H1 (cell line): ENCODE data around the gene ARHGAP5. TPM values are rescaled to one million over a fixed set of nuclear protein-coding genes. Genes with fewer than 3 reads are reported as not detected.

Experiments
- CTCF ChIA-PET: fragments of 300-600 bp; sonication (Branson Sonifier 250); formaldehyde crosslinking; loops from one replicate; lab custom pipeline; 2021; ENCODE audit not compliant: partially characterized antibody; lab: Charles Lee
- POLR2A ChIA-PET: fragments of 300-600 bp; sonication (Branson Sonifier 250); formaldehyde crosslinking; loops from one replicate; lab custom pipeline; 2021; ENCODE audit warnings: inconsistent platforms; ENCODE audit not compliant: partially characterized antibody; lab: Charles Lee
- DNase-seq, 2 experiments: peaks; one replicate each; pipeline versions ENCODE4 v3.0.0 to v3.0.0-alpha.2; 2010 to 2022; ENCODE audit warnings: low spot score in 2 of 2, low read depth in 1 of 2, mixed read lengths in 1 of 2
- FAIRE-seq: peaks from 2 replicates; lab custom pipeline; 2011; peaks lifted over from hg19 to GRCh38; lab: Jason Lieb, UNC
- H2AFZ ChIP-seq: 2 replicates; pipeline ENCODE4 v1.8.1; 2012; ENCODE audit warnings: low read length, inconsistent platforms
- H2AK5ac ChIP-seq: 2 replicates; pipeline ENCODE4 v1.6.1; 2013; ENCODE audit warnings: low read depth, low read length
- H2BK120ac ChIP-seq: replicated peaks from 2 replicates; pipeline ENCODE3; 2013; ENCODE audit warnings: low read depth, low read length, inconsistent platforms
- H2BK12ac ChIP-seq: 2 replicates; pipeline ENCODE4 v1.6.1; 2013; ENCODE audit warnings: low read depth, low read length
- H2BK15ac ChIP-seq: 2 replicates; pipeline ENCODE4 v1.6.1; 2013; ENCODE audit warnings: low read length
- H2BK20ac ChIP-seq: 2 replicates; pipeline ENCODE4 v1.6.1; 2013; ENCODE audit warnings: low read length
- H2BK5ac ChIP-seq: 2 replicates; pipeline ENCODE4 v1.6.1; 2013; ENCODE audit warnings: low read depth, low read length
- H3K14ac ChIP-seq: 2 replicates; pipeline ENCODE4 v1.6.1; 2013; ENCODE audit warnings: inconsistent platforms; ENCODE audit not compliant: insufficient read length
- H3K18ac ChIP-seq: 2 replicates; pipeline ENCODE4 v1.6.1; 2013; ENCODE audit warnings: low read length; ENCODE audit errors: extremely low read depth
- H3K23ac ChIP-seq: 2 replicates; pipeline ENCODE4 v1.6.1; 2013; ENCODE audit warnings: inconsistent platforms; ENCODE audit not compliant: insufficient read length
- H3K23me2 ChIP-seq: 2 replicates; pipeline ENCODE4 v1.6.1; 2013; ENCODE audit warnings: low read depth, low read length
- H3K27ac ChIP-seq: 2 replicates; pipeline ENCODE4 v1.6.1; 2011; ENCODE audit warnings: low read depth, low read length, inconsistent platforms
- H3K27me3 ChIP-seq, 4 experiments: replicated peaks in 1 of 4; 1 replicate in 1 of 4; 2 replicates in 3 of 4; pipeline versions ENCODE4 v1.6.1 to v1.8.1; 2011 to 2013; ENCODE audit warnings: low read length in 3 of 4, mild to moderate bottlenecking in 3 of 4, inconsistent platforms in 2 of 4, mixed read lengths in 2 of 4, moderate library complexity in 1 of 4; ENCODE audit not compliant: control insufficient read depth in 3 of 4, insufficient read depth in 3 of 4; ENCODE audit errors: extremely low read depth in 1 of 4
- H3K36me3 ChIP-seq, 4 experiments: 2 replicates each; pipeline versions ENCODE4 v1.6.1 to v1.8.1; 2011 to 2013; ENCODE audit warnings: mild to moderate bottlenecking in 4 of 4, low read length in 3 of 4, moderate library complexity in 2 of 4, control low read depth in 1 of 4, inconsistent platforms in 1 of 4; ENCODE audit not compliant: insufficient read depth in 4 of 4, control insufficient read depth in 2 of 4
- H3K4ac ChIP-seq: replicated peaks from 2 replicates; pipeline ENCODE3; 2013; ENCODE audit warnings: low read length, low read depth, mixed read lengths, inconsistent platforms; ENCODE audit not compliant: insufficient read length
- H3K4me1 ChIP-seq, 4 experiments: replicated peaks in 1 of 4; 1 replicate in 1 of 4; 2 replicates in 3 of 4; pipeline versions ENCODE4 v1.6.1 to v1.8.1; 2011 to 2013; ENCODE audit warnings: low read length in 3 of 4, inconsistent platforms in 2 of 4, mixed read lengths in 1 of 4; ENCODE audit not compliant: insufficient read depth in 4 of 4, control insufficient read depth in 3 of 4
- H3K4me2 ChIP-seq, 2 experiments: 2 replicates each; pipeline versions ENCODE4 v1.6.1 to v1.8.1; 2011 to 2013; ENCODE audit warnings: low read depth in 2 of 2, low read length in 2 of 2, control low read depth in 1 of 2, inconsistent platforms in 1 of 2, mild to moderate bottlenecking in 1 of 2; ENCODE audit not compliant: insufficient read depth in 1 of 2
- H3K4me3 ChIP-seq, 4 experiments: fragments of 200-600, 300-600 bp in 1 of 4; sonication (generic), shearing (Covaris generic), sonication (Bioruptor Twin) in 1 of 4; 2 replicates each; pipeline versions ENCODE4 v1.5.1 to v1.8.1; 2011 to 2016; ENCODE audit warnings: low read length in 4 of 4, low read depth in 3 of 4, control low read depth in 2 of 4, inconsistent platforms in 2 of 4, mild to moderate bottlenecking in 2 of 4, mixed read lengths in 1 of 4, moderate library complexity in 1 of 4; ENCODE audit not compliant: insufficient read depth in 2 of 4; ENCODE audit errors: extremely low read depth in 1 of 4
- H3K56ac ChIP-seq: replicated peaks from 2 replicates; pipeline ENCODE3; 2013; ENCODE audit warnings: low read depth, mild to moderate bottlenecking, mixed read lengths, low read length, inconsistent platforms; ENCODE audit not compliant: insufficient read length
- H3K79me1 ChIP-seq: 2 replicates; pipeline ENCODE4 v1.6.1; 2013; ENCODE audit warnings: low read depth, low read length, control low read depth
- H3K79me2 ChIP-seq, 2 experiments: 2 replicates each; pipeline versions ENCODE4 v1.6.1 to v1.8.1; 2012 to 2013; ENCODE audit warnings: low read length in 2 of 2, mild to moderate bottlenecking in 2 of 2, inconsistent platforms in 1 of 2; ENCODE audit not compliant: insufficient read depth in 2 of 2, control insufficient read depth in 1 of 2
- H3K9ac ChIP-seq, 4 experiments: replicated peaks in 1 of 4; 1 replicate in 1 of 4; 2 replicates in 3 of 4; pipeline versions ENCODE4 v1.6.1 to v1.8.1; 2011 to 2013; ENCODE audit warnings: low read depth in 3 of 4, low read length in 3 of 4, control low read depth in 2 of 4, mild to moderate bottlenecking in 2 of 4, moderate library complexity in 2 of 4, inconsistent platforms in 1 of 4; ENCODE audit errors: extremely low read depth in 1 of 4
- H3K9me3 ChIP-seq, 2 experiments: 2 replicates each; pipeline versions ENCODE4 v1.6.1 to v1.8.1; 2012 to 2013; ENCODE audit warnings: mild to moderate bottlenecking in 2 of 2, moderate library complexity in 2 of 2, control low read depth in 1 of 2, inconsistent platforms in 1 of 2, low read depth in 1 of 2, low read length in 1 of 2, mixed read lengths in 1 of 2; ENCODE audit not compliant: insufficient read depth in 2 of 2
- H4K20me1 ChIP-seq, 2 experiments: replicated peaks in 1 of 2; 2 replicates each; pipeline versions ENCODE3 to v1.8.1; 2011 to 2013; ENCODE audit warnings: inconsistent platforms in 2 of 2, low read length in 2 of 2, mild to moderate bottlenecking in 1 of 2; ENCODE audit not compliant: insufficient read depth in 2 of 2, control insufficient read depth in 1 of 2
- H4K5ac ChIP-seq: 2 replicates; pipeline ENCODE4 v1.6.1; 2013; ENCODE audit warnings: low read length, low read depth, mixed read lengths, inconsistent platforms; ENCODE audit not compliant: insufficient read length
- H4K8ac ChIP-seq: 2 replicates; pipeline ENCODE4 v1.8.0; 2013; ENCODE audit warnings: mild to moderate bottlenecking, moderate library complexity, low read length, inconsistent platforms; ENCODE audit not compliant: insufficient read depth; ENCODE audit errors: extremely low read depth
- H4K91ac ChIP-seq: replicated peaks from 2 replicates; pipeline ENCODE3; 2013; ENCODE audit warnings: low read length, mixed read lengths, inconsistent platforms; ENCODE audit not compliant: insufficient read length
- ASH2L ChIP-seq: fragments of 200-600, 300-600 bp; sonication (generic); IDR thresholded peaks from one replicate; pipeline ENCODE4 v1.7.1; 2017; ENCODE audit warnings: low read length
- ATF3 ChIP-seq: IDR thresholded peaks from 2 replicates; pipeline ENCODE4 v1.6.1; 2011; ENCODE audit warnings: low read depth, mild to moderate bottlenecking, low read length; ENCODE audit not compliant: insufficient read depth
- BCL11A ChIP-seq, 2 experiments: IDR thresholded peaks; one replicate each; pipeline ENCODE4 v1.6.1; 2011; ENCODE audit warnings: low read depth in 2 of 2, low read length in 2 of 2, mild to moderate bottlenecking in 2 of 2
- CHD2 ChIP-seq: IDR thresholded peaks from 2 replicates; pipeline ENCODE4 v1.6.1; 2012; ENCODE audit warnings: low read length, improper control_type of control experiment
- CTBP2 ChIP-seq: IDR thresholded peaks from 2 replicates; pipeline ENCODE4 v1.7.0; 2011; ENCODE audit warnings: borderline replicate concordance, mild to moderate bottlenecking, moderate library complexity, mixed read lengths, low read length; ENCODE audit not compliant: insufficient read depth, insufficient read length
- GABPA ChIP-seq: IDR thresholded peaks from 2 replicates; pipeline ENCODE4 v1.6.1; 2011; ENCODE audit warnings: mild to moderate bottlenecking, low read length, moderate library complexity, borderline replicate concordance; ENCODE audit not compliant: insufficient read depth
- JUND ChIP-seq: IDR thresholded peaks from 2 replicates; pipeline ENCODE4 v1.6.1; 2011; ENCODE audit warnings: mild to moderate bottlenecking, improper control_type of control experiment, low read length
- KDM4A ChIP-seq: IDR thresholded peaks from one replicate; pipeline ENCODE4 v1.7.1; 2012; ENCODE audit warnings: low read depth, mild to moderate bottlenecking, moderate library complexity, low read length, inconsistent platforms; ENCODE audit not compliant: severe bottlenecking
- NRF1 ChIP-seq: IDR thresholded peaks from 2 replicates; pipeline ENCODE4 v1.6.1; 2011; ENCODE audit warnings: mild to moderate bottlenecking, low read depth, low read length, improper control_type of control experiment
- RFX5 ChIP-seq: IDR thresholded peaks from 2 replicates; pipeline ENCODE4 v1.6.1; 2011; ENCODE audit warnings: low read depth, low read length, improper control_type of control experiment, borderline replicate concordance
- SAP30 ChIP-seq: fragments of 300-600 bp; sonication (generic); IDR thresholded peaks from 2 replicates; pipeline ENCODE4 v1.7.1; 2012; ENCODE audit warnings: low read length, moderate library complexity, mild to moderate bottlenecking, inconsistent platforms; ENCODE audit not compliant: insufficient read depth, insufficient replicate concordance
- TAF1 ChIP-seq: IDR thresholded peaks from 2 replicates; pipeline ENCODE4 v1.6.1; 2011; ENCODE audit warnings: mild to moderate bottlenecking, low read depth, low read length
- TCF12 ChIP-seq: IDR thresholded peaks from 2 replicates; pipeline ENCODE4 v1.6.1; 2011; ENCODE audit warnings: low read depth, mild to moderate bottlenecking, low read length
- WGBS, 2 experiments: shearing (Covaris generic) in 1 of 2; methylation state at CpG; one replicate each; pipeline versions ENCODE4 v1.1.6 to v1.1.7; 2013 to 2015; ENCODE audit warnings: low lambda C conversion rate in 2 of 2, mixed read lengths in 2 of 2, inconsistent platforms in 1 of 2, low coverage in 1 of 2, missing lambda C conversion rate in 1 of 2; ENCODE audit not compliant: insufficient replicate concordance in 2 of 2, insufficient coverage in 1 of 2, insufficient read length in 1 of 2; ENCODE audit errors: extremely low coverage in 1 of 2, missing lambda C conversion rate in 1 of 2; 5-methylcytosine and 5-hydroxymethylcytosine counted together
- polyA plus RNA-seq, 7 experiments: library from polyadenylated mRNA; depleted of rRNA in 3 of 7; stranded (reverse) in 5 of 7; unstranded in 2 of 7; fragments of >200 nt in 5 of 7; fragments of 200-250 nt in 2 of 7; gene quantifications; 1 replicate in 5 of 7; 2 replicates in 1 of 7; 4 replicates in 1 of 7; pipeline versions ENCODE4 v1.2.1 to v1.2.3, GENCODE V29; 2011 to 2013; ENCODE audit warnings: missing spikeins in 2 of 7, mixed read lengths in 2 of 7
- total RNA-seq: library from RNA; stranded (reverse); fragmentation: NEBNext Ultra II Directional; extraction: Animal tissue kit (Norgen Biotek cat#: 25700); gene quantifications from 2 replicates; pipeline ENCODE4 v1.2.1, GENCODE V29; 2021

The ARHGAP5 gene
- total and polyA plus RNA-seq, 2 of the 8 experiments (the other 6 are each of a cell fraction or from before 2014, with no cell fraction given), result 7.8 to 77.3 TPM

- Histone ChIP-seq H4K91ac (no peak overlapping the region), H3K23ac (no peak overlapping the region), H3K4me2 (no peak overlapping the region), H3K4me1 (no peaks in the 10 kb centered on the region), H2BK5ac (no peak overlapping the region), H3K79me2 (peaks cover 0 to 39% of the 10 kb centered on the region in 2 experiments; a peak in 2 of 4 replicates), H2BK12ac (no peak overlapping the region), H3K27ac (no peak overlapping the region), H3K23me2 (no peaks in the 10 kb centered on the region), H4K8ac (no peak overlapping the region), H2BK120ac (no peak overlapping the region), H2BK20ac (no peak overlapping the region), H3K9me3 (no peaks in the 10 kb centered on the region), H3K79me1 (no peaks in the 10 kb centered on the region), H2AFZ (no peak overlapping the region), H3K14ac (no peak overlapping the region), H2AK5ac (no peak overlapping the region), H3K27me3 (no peaks in the 10 kb centered on the region), H3K56ac (no peak overlapping the region), H3K36me3 (peaks cover 0 to 5% (median 2%) of the 10 kb centered on the region in 4 experiments; a peak in 2 of 8 replicates), H3K4me3 (no peak overlapping the region), H4K20me1 (no peaks in the 10 kb centered on the region), H3K4ac (no peak overlapping the region), H2BK15ac (no peak overlapping the region), H3K18ac (no peak overlapping the region), H4K5ac (no peak overlapping the region), H3K9ac (no peak overlapping the region)
- CTCF ChIA-PET, result interaction anchor here (1.5 kb wide), 1 partner anchor 11 kb away, joined by 4 read pairs; no protein-coding TSS in a partner anchor
- WGBS, 2 experiments, result 91% methylated on average over 7 of the region's 7 CpGs; no CpG with 5 or more reads in 1 of the 2 experiments
- POLR2A ChIA-PET, result no interaction called here
- FAIRE-seq (no peak), DNase-seq (no peak)
- TF ChIP-seq BCL11A (IDR thresholded peaks at IDR 0.05; ENCODE audit: low read depth in 2 of 2, low read length in 2 of 2) (no peak), NRF1 (no peak), GABPA (no peak), ASH2L (no peak), CTBP2 (no peak), SAP30 (no peak), CHD2 (no peak), TCF12 (no peak), JUND (no peak), KDM4A (no peak), ATF3 (no peak), RFX5 (no peak), TAF1 (no peak)
Measured at GRCh38 chr14:32142754-32143437, 65.8 kb downstream of the ARHGAP5 start.
